ENCODE data around the gene PLK2.

Gene PLK2

DNA sequence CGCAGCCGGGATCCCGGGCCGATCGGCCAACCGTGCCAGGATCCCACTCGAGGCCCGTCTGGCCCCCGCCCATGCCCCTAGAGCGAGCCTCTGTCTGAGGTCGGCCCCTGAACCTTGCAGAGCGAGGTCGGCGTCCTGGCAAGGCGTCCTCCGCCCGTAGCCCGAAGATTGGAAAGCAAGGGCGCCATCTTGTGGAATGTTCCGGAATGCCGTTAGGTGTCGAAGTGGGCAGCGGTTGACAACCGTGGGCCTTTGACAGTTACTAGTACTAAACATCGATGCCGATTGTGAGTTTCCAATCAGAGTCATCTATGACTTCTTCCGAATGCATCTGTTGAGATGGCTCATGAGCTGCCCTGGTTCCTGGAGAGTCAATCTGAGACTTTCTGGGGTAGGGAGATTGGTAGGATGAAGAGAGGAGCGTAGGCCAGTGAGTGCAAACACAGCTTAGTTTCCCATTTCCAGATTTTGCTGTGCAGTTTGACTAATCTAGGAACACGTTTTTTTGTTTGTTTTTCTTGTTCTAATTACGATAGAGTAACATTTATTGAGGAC is 923 bp upstream of the PLK2 start (continued):
- TF ChIP-seq, protein P1, sequence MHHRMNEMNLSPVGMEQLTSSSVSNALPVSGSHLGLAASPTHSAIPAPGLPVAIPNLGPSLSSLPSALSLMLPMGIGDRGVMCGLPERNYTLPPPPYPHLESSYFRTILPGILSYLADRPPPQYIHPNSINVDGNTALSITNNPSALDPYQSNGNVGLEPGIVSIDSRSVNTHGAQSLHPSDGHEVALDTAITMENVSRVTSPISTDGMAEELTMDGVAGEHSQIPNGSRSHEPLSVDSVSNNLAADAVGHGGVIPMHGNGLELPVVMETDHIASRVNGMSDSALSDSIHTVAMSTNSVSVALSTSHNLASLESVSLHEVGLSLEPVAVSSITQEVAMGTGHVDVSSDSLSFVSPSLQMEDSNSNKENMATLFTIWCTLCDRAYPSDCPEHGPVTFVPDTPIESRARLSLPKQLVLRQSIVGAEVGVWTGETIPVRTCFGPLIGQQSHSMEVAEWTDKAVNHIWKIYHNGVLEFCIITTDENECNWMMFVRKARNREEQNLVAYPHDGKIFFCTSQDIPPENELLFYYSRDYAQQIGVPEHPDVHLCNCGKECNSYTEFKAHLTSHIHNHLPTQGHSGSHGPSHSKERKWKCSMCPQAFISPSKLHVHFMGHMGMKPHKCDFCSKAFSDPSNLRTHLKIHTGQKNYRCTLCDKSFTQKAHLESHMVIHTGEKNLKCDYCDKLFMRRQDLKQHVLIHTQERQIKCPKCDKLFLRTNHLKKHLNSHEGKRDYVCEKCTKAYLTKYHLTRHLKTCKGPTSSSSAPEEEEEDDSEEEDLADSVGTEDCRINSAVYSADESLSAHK (tag by site-specific recombination; IDR thresholded peaks at IDR 0.05): peak; percentile 89
- TF ChIP-seq, protein P2, sequence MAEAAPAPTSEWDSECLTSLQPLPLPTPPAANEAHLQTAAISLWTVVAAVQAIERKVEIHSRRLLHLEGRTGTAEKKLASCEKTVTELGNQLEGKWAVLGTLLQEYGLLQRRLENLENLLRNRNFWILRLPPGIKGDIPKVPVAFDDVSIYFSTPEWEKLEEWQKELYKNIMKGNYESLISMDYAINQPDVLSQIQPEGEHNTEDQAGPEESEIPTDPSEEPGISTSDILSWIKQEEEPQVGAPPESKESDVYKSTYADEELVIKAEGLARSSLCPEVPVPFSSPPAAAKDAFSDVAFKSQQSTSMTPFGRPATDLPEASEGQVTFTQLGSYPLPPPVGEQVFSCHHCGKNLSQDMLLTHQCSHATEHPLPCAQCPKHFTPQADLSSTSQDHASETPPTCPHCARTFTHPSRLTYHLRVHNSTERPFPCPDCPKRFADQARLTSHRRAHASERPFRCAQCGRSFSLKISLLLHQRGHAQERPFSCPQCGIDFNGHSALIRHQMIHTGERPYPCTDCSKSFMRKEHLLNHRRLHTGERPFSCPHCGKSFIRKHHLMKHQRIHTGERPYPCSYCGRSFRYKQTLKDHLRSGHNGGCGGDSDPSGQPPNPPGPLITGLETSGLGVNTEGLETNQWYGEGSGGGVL (tag by site-specific recombination; IDR thresholded peaks at IDR 0.05): no peak
- TF ChIP-seq SP3 (tag by site-specific recombination; IDR thresholded peaks at IDR 0.05): no peak; the same call in 1 of the 2 replicates
- TF ChIP-seq, protein P3, sequence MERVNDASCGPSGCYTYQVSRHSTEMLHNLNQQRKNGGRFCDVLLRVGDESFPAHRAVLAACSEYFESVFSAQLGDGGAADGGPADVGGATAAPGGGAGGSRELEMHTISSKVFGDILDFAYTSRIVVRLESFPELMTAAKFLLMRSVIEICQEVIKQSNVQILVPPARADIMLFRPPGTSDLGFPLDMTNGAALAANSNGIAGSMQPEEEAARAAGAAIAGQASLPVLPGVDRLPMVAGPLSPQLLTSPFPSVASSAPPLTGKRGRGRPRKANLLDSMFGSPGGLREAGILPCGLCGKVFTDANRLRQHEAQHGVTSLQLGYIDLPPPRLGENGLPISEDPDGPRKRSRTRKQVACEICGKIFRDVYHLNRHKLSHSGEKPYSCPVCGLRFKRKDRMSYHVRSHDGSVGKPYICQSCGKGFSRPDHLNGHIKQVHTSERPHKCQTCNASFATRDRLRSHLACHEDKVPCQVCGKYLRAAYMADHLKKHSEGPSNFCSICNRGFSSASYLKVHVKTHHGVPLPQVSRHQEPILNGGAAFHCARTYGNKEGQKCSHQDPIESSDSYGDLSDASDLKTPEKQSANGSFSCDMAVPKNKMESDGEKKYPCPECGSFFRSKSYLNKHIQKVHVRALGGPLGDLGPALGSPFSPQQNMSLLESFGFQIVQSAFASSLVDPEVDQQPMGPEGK (tag by site-specific recombination; IDR thresholded peaks at IDR 0.05): 0 out of 2 replicates have a peak, but pooled peaks have one; percentile 81
- TF ChIP-seq, protein P4, sequence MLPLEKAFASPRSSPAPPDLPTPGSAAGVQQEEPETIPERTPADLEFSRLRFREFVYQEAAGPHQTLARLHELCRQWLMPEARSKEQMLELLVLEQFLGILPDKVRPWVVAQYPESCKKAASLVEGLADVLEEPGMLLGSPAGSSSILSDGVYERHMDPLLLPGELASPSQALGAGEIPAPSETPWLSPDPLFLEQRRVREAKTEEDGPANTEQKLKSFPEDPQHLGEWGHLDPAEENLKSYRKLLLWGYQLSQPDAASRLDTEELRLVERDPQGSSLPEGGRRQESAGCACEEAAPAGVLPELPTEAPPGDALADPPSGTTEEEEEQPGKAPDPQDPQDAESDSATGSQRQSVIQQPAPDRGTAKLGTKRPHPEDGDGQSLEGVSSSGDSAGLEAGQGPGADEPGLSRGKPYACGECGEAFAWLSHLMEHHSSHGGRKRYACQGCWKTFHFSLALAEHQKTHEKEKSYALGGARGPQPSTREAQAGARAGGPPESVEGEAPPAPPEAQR (tag by site-specific recombination; IDR thresholded peaks at IDR 0.05): no peak
- peak; percentile 18; the same call in 1 of the 2 replicates for TF ChIP-seq ZSCAN16 (tag by site-specific recombination; IDR thresholded peaks at IDR 0.05)
- peak; percentile 17; the same call in 1 of the 2 replicates for TF ChIP-seq ZNF561 (tag by site-specific recombination; IDR thresholded peaks at IDR 0.05; ENCODE audit: borderline replicate concordance)
- peak; percentile 73; the same call in 1 of the 2 replicates for TF ChIP-seq ZNF610 (tag by site-specific recombination; IDR thresholded peaks at IDR 0.05; ENCODE audit: borderline replicate concordance)
- no peak for TF ChIP-seq ZNF560 (tag by site-specific recombination; IDR thresholded peaks at IDR 0.05; ENCODE audit: borderline replicate concordance)
- TF ChIP-seq ZXDB (tag by site-specific recombination; IDR thresholded peaks at IDR 0.05): peak; percentile 48; the same call in 1 of the 2 replicates
- TF ChIP-seq ZNF341 (tag by site-specific recombination; IDR thresholded peaks at IDR 0.05; ENCODE audit: low read depth): no peak
- peak; percentile 66; the same call in 1 of the 2 replicates for TF ChIP-seq ZNF600 (tag by site-specific recombination; IDR thresholded peaks at IDR 0.05)
- TF ChIP-seq REPIN1 (tag by site-specific recombination; IDR thresholded peaks at IDR 0.05; ENCODE audit: low read depth): no peak
- peak; percentile 97 for TF ChIP-seq ZNF596 (tag by site-specific recombination; IDR thresholded peaks at IDR 0.05)
- no peak; the same call in 1 of the 2 replicates for TF ChIP-seq GLIS2 (tag by site-specific recombination; IDR thresholded peaks at IDR 0.05)
- TF ChIP-seq, protein P5, sequence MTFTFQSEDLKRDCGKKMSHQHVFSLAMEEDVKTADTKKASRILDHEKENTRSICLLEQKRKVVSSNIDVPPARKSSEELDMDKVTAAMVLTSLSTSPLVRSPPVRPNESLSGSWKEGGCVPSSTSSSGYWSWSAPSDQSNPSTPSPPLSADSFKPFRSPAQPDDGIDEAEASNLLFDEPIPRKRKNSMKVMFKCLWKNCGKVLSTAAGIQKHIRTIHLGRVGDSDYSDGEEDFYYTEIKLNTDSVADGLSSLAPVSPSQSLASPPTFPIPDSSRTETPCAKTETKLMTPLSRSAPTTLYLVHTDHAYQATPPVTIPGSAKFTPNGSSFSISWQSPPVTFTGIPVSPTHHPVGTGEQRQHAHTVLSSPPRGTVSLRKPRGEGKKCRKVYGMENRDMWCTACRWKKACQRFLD (tag by site-specific recombination; IDR thresholded peaks at IDR 0.05): no peak
- TF ChIP-seq ZNF311 (tag by site-specific recombination; IDR thresholded peaks at IDR 0.05; ENCODE audit: borderline replicate concordance): no peak
- peak; percentile 40; the same call in 1 of the 2 replicates for TF ChIP-seq ZBTB8A (tag by site-specific recombination; IDR thresholded peaks at IDR 0.05)
- TF ChIP-seq BCL11B (tag by site-specific recombination; IDR thresholded peaks at IDR 0.05; ENCODE audit: low read depth): peak; percentile 94
- TF ChIP-seq ZNF768 (tag by site-specific recombination; IDR thresholded peaks at IDR 0.05): 0 out of 2 replicates have a peak, but pooled peaks have one; percentile 13
- TF ChIP-seq ZBTB21 (tag by site-specific recombination; IDR thresholded peaks at IDR 0.05): no peak
- TF ChIP-seq GLIS1 (tag by site-specific recombination; IDR thresholded peaks at IDR 0.05): no peak
- TF ChIP-seq MYNN (tag by site-specific recombination; IDR thresholded peaks at IDR 0.05; ENCODE audit: borderline replicate concordance): no peak
- TF ChIP-seq ZNF140 (tag by site-specific recombination; IDR thresholded peaks at IDR 0.05): peak; percentile 88; the same call in 1 of the 2 replicates
- TF ChIP-seq, protein P6, sequence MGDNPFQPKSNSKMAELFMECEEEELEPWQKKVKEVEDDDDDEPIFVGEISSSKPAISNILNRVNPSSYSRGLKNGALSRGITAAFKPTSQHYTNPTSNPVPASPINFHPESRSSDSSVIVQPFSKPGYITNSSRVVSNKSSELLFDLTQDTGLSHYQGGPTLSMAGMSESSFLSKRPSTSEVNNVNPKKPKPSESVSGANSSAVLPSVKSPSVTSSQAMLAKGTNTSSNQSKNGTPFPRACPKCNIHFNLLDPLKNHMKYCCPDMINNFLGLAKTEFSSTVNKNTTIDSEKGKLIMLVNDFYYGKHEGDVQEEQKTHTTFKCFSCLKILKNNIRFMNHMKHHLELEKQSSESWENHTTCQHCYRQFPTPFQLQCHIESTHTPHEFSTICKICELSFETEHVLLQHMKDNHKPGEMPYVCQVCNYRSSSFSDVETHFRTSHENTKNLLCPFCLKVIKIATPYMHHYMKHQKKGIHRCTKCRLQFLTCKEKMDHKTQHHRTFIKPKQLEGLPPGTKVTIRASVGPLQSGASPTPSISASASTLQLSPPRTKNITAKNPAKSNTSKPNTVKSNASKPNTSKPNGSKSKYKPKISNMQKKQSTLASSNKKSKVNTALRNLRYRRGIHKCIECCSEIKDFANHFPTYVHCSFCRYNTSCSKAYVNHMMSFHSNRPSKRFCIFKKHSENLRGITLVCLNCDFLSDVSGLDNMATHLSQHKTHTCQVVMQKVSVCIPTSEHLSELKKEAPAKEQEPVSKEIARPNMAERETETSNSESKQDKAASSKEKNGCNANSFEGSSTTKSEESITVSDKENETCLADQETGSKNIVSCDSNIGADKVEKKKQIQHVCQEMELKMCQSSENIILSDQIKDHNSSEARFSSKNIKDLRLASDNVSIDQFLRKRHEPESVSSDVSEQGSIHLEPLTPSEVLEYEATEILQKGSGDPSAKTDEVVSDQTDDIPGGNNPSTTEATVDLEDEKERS (tag by site-specific recombination; IDR thresholded peaks at IDR 0.05): 0 out of 2 replicates have a peak, but pooled peaks have one; percentile 6

All from HEK293 (cell line).